ENCODE measurements around the gene TICRR.
"Not testable (repeated sequence)": the region's sequence is repeated elsewhere in the genome, so short reads cannot be mapped to it uniquely, and the experiment has no call there.

TICRR gene, protein sequence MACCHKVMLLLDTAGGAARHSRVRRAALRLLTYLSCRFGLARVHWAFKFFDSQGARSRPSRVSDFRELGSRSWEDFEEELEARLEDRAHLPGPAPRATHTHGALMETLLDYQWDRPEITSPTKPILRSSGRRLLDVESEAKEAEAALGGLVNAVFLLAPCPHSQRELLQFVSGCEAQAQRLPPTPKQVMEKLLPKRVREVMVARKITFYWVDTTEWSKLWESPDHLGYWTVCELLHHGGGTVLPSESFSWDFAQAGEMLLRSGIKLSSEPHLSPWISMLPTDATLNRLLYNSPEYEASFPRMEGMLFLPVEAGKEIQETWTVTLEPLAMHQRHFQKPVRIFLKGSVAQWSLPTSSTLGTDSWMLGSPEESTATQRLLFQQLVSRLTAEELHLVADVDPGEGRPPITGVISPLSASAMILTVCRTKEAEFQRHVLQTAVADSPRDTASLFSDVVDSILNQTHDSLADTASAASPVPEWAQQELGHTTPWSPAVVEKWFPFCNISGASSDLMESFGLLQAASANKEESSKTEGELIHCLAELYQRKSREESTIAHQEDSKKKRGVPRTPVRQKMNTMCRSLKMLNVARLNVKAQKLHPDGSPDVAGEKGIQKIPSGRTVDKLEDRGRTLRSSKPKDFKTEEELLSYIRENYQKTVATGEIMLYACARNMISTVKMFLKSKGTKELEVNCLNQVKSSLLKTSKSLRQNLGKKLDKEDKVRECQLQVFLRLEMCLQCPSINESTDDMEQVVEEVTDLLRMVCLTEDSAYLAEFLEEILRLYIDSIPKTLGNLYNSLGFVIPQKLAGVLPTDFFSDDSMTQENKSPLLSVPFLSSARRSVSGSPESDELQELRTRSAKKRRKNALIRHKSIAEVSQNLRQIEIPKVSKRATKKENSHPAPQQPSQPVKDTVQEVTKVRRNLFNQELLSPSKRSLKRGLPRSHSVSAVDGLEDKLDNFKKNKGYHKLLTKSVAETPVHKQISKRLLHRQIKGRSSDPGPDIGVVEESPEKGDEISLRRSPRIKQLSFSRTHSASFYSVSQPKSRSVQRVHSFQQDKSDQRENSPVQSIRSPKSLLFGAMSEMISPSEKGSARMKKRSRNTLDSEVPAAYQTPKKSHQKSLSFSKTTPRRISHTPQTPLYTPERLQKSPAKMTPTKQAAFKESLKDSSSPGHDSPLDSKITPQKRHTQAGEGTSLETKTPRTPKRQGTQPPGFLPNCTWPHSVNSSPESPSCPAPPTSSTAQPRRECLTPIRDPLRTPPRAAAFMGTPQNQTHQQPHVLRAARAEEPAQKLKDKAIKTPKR (N-terminal part only)

DNA sequence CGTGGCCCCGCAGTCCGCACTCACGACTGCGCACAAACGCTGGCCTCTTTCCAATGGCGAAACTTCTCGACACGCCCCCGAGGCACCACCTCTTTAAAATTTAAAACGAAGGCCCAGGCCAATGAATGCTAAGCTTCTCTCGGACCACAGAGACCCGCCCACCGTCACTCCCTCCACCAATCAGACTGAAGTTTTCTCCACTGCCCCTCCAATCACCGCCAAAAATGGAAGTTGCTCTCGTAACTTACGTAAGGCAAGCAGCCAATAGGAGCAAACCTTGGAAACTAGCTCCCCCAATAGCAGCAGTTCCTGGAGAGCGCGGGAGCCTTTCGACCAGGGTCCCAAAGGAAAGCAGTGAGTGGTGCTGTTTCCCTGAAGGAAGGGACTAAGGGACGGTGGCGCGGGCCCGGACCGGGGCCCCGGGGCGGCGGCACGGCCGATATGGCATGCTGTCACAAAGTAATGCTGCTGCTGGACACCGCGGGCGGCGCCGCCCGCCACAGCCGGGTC is at the start of gene TICRR:
Gene TICRR, plus strand, starts transcription at position 324 of the 510 bp plus-strand sequence. Its CDS starts 118 bp downstream, at position 442.
- DNase-seq: peak; percentile 99

- no peak for DNase-seq
These were observed 49.1 kb upstream of the TICRR start for GRCh38 chr15:89526181-89526580.

GRCh38 chr15:89526601-89527441 is 48.4 kb upstream of the TICRR start:
- DNase-seq: no peak

- no peak for DNase-seq
These were observed 46.4 kb upstream of the TICRR start for GRCh38 chr15:89528757-89529352.

DNA sequence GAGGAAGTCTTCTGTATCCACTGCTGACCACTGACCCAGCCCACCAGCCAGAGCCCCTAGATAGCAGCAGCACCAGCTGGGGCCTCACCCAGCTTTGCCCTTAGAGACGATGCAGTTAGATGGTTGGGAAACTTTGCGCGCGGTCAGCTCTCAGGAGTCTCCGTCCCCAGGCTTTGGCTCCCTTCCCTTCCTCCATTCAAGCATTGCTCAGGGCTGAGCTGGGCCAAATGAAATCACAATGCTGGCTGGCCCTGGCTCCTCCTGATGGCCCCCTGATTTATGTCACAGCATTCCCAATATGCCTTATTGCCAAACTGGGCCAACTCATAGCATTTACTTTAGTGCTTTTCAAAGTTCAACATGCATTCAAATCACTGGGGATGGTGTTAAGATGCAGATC is 44.3 kb upstream of the TICRR start:
- DNase-seq: no peak

DNA sequence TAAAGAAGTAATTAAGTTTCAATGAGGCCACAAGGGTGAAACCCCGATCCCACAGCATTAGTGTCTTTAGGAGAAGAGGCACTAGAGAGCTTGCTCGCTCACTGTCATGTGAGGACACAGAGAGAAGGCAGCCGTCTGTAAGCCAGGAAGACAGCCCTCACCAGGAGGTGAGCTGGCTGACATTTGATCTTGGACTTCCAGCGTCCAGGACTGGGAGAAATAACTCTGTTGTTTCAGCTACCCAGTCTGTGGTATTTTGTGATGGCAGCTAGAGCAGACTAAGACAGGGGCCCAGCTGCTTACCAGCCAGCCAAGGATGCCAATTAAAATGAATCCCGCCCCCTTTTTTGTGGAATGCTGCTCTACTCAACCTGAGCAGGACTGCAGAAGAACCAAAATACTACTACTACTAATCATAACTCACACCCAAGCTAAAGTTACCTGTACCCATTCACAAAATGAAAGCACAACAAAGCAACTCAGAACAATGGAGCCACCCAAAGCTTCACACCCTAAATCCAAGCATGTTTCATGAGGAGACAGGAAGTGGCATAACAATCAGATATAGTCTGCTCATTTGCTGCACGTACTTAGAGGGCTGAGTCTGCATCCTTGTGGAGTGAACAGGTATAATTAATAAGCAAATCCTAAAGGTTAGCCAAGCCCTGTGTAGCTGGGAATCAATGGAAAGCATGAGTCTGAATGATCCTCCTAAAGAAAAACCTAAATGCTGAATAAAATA is 43.3 kb upstream of the TICRR start:
- DNase-seq: no peak

- DNase-seq: no peak
These were observed 41.3 kb upstream of the TICRR start for GRCh38 chr15:89533861-89534544.

GRCh38 chr15:89539027-89539426 is 36.2 kb upstream of the TICRR start:
- no peak for DNase-seq

DNA sequence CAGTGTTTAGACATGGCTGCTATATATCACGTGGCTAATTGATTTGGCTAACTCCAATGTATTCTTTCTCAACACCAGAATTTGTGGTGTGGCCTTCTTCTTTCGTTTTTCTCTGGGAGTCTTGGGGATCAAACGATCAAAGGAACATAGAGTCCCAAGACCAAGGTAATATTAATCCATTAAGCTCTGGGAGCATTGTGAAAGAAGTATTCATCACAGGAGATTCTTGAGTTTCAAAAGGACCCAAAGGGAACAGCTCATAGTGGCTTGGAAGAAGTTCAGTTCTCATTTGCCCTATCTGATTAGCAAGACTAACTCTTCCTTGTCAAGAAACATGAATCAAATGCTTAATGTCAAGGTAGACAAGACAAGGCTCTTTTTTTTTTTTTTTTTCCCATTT is 32.9 kb upstream of the TICRR start:
- DNase-seq: no peak

DNA sequence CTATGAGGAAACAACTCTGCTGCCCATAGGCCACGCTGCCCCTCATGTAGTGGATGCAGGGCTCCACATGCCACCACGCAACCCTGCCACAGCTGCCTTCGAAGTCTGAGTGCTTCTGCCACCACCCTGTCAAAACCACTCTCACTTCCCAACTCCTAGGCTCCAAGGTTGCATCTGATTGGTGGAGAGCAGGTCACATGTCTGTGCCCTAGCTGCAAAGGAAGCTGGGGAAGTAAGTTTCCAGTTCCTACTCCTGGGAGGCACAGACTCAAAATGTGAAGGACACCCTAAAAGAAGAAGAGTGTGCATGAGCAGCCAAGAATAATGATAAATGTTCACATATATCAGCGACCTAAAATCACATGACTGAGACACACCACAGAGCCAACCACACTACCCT is 31.9 kb upstream of the TICRR start:
- DNase-seq: no peak

DNA sequence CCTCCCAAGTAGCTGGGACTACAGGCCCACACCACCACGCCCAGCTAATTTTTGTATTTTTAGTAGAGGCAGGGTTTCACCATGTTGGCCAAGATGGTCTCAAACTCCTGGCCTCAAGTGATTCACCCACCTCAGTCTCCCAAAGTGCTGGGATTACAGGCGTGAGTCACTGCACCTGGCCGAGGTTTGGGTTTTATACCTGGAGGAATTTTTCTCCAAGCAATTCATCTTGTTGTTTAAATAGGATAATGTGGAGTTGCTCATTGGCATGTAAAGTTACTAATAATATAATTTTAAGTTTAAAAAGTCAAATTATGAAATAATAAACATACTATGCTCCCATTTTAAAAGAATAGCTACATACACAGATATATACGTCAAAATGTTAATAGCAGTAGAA is 26.1 kb upstream of the TICRR start:
- DNase-seq: not testable (repeated sequence)

DNA sequence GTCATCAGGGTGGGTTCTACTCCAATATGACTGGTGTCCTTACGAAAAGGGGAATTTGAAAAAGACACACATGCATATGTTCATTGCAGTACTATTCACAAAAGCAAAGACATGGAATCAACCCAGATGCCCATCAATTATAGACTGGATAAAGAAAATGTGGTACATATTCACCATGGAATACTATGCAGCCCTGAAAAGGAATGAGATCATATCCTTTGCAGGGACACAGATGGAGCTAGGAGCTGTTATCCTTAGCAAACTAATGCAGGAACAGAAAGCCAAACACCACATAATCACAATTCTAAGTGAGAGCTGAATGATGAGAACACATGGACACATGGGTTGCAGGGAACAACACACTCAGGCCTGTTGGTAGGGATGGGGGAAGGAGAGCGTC is 24.8 kb upstream of the TICRR start:
- DNase-seq: no peak

DNA sequence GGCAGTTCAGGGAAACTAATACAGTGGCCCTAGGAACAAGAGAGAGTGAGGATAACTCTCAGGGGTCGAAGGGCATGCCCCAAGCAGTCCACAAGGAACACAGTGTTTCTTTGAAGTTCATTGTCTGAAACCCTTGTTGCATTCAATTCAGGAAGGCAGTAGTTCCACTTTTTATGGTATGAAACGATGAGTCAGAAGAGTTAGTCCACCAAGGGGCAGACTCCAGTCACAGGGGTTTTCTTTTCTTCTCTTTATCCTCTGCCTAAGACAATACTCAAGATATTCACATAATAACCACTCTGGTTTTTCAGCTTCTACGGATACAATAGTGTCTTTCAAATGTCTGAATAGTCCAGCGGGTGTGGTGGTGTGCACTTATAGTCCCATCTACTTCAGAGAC is 23.7 kb upstream of the TICRR start:
- DNase-seq: no peak

DNA sequence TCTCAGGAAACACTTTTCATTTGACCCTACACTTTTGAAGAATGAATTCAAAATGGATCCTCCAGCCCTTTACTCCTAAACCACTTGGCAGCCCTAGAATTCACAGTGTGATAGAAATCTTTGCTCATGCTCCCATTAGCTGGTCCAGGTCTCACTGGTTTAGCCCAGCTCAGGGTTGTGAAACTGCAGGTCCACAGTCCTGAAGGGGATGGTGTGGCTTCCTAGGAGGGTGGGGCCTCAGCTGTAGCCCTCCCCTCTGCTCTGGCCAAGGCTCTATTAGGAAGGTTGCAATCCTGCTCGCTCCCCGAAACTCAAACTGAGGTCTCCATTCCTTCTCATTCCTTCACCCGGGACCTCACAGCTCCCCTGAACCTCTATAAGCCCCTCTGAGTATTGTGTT is 21.6 kb upstream of the TICRR start:
- no peak for DNase-seq

DNA sequence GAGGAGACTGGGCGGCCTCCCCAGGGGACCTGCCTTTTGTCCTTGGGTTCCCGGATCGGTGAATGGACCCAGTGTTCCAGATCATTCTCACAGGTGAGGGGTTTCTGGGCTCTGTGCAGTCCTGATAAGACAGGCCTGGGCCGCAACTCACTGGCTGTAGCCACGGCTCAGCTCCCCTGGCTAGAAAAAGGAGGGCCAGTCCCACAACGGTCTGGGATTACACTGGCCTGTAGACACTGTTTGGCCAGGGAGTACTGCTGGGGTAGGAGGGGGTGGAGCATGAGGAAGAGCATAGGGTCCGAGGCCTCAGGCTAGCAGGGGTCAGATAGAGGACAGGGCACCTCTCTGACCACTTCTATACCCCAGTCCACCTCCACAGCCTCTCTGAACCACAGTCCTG is 21.0 kb upstream of the TICRR start:
- no peak for DNase-seq

DNA sequence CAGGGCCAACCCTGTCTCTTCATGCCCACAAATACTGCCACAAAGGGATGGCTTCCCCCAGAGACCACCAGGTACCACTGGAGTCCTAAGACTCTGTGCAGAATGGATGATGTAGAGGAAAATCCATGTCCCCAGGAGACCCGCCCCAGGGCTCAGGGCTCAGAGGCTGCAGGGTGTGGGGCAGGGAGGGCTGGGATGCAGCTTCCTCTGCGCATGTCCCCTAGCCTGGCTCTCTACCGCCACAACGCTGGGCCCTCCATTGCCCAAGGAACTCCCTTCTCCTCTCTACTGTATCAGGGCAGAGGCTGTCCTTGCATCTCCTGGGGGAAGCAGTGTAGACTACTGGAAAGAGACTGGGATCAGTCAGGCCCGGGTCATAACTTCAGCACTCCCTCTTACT is 19.5 kb upstream of the TICRR start:
- no peak for DNase-seq

- peak; percentile 42 for DNase-seq
These were observed 18.6 kb upstream of the TICRR start for GRCh38 chr15:89556413-89557262.

DNA sequence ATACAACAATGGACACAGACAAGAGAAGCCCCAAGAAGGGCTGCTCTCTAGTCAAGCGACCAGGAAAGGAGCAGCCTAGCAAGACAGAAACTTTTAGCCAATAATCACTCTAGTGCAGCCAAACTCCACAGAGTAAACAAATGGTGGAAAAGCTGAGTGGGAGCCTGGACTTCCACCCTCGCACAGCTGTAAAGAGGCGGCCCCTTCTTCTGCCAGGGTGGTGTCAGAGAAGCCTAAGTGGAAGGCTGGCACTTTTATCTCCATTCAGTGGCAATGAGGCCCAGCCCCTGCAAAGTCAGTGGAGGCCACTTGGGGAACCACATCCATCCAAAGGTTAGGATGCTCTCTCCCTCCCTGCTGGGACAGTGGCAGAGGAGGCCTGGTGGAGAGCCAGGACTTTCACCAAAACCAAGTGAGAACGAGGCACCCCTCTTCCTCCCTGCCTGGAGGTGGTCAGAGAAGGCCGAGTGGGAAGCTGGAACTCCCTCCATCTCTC is 15.5 kb upstream of the TICRR start:
- no peak for DNase-seq

DNA sequence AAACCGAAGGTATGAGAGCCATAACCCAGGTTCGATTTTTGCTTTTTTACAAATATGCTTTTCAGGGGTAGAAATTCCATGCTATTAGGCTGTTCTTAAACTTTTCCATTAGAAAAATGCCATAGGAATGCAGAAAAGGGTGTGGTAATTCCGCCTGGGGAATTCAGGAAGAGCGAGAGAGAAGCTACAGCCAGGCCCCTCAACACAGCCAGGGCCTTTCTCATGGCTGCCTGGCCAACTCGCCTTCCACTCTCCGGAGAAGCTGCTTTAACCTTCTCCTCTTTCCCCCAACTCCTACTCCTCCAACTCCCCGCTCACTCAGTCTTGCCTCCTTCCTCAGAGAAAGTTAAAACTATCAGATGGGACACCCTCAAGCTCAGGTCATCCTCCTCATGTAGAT is 9.1 kb upstream of the TICRR start:
- no peak for DNase-seq
